HCT116 (cell line): ENCODE measurements around the gene CADPS. TPM values are rescaled to one million over a fixed set of nuclear protein-coding genes. Genes with fewer than 3 reads are reported as not detected.

Experiments used
- ATAC-seq: fragments of 200-7000 bp; cut with Tn5 transposase; 2 replicates; pipeline ENCODE4 v1.9.1; 2020; ENCODE audit warnings: mild to moderate bottlenecking, moderate library complexity
- BruUV-seq: library from RNA; stranded (reverse); fragments of 400-500 nt; replicated peaks from 2 replicates; lab custom pipeline; 2021; lab: Mats Ljungman, UMichigan
- CTCF ChIA-PET: fragments of 300-600 bp; sonication (Branson Sonifier 250); formaldehyde crosslinking; loops from one replicate; lab custom pipeline; 2021; ENCODE audit warnings: antibody characterized with exemption; lab: Charles Lee
- POLR2A ChIA-PET: fragments of 300-600, 350-600 bp; sonication (Branson Sonifier 250); formaldehyde crosslinking; loops from one replicate; lab custom pipeline; 2021; ENCODE audit warnings: antibody characterized with exemption; lab: Charles Lee
- RAD21 ChIA-PET, 2 experiments: fragments of 300-600 bp; sonication (Branson Sonifier 250); formaldehyde crosslinking; loops; one replicate each; lab custom pipeline; 2023; ENCODE audit warnings: low total read pairs in 2 of 2; ENCODE audit not compliant: uncharacterized antibody in 2 of 2, unreplicated experiment in 2 of 2, low non-redundant PET in 1 of 2; lab: Charles Lee
- DNase-seq: peaks from one replicate; pipeline ENCODE4 v3.0.0-alpha.2; 2010; ENCODE audit warnings: low read depth, low spot score
- H2AFZ ChIP-seq: fragments of 200-600 bp; shearing (Covaris generic), sonication (generic); 2 replicates; pipeline ENCODE4 v1.6.1; 2017; ENCODE audit warnings: low read depth, mixed run types, mixed read lengths, antibody characterized with exemption, low read length; ENCODE audit not compliant: poor library complexity, severe bottlenecking
- H3K27ac ChIP-seq: 2 replicates; pipeline ENCODE4 v1.5.1; 2012; ENCODE audit warnings: low read depth, low read length
- H3K27me3 ChIP-seq: fragments of 200-600 bp; sonication (generic); 2 replicates; pipeline ENCODE4 v1.6.1; 2016; ENCODE audit warnings: mixed run types, low read length, mixed read lengths; ENCODE audit not compliant: insufficient read depth
- H3K36me3 ChIP-seq, 2 experiments: fragments of 200-500 bp in 1 of 2; fragments of 200-600 bp in 1 of 2; sonication (Bioruptor generic) in 1 of 2; sonication (generic) in 1 of 2; 2 replicates each; pipeline versions ENCODE4 v1.5.1 to v1.6.1; 2014 to 2016; ENCODE audit warnings: low read length in 2 of 2, inconsistent platforms in 1 of 2, mixed read lengths in 1 of 2, mixed run types in 1 of 2; ENCODE audit not compliant: insufficient read depth in 2 of 2, control insufficient read depth in 1 of 2
- H3K4me1 ChIP-seq, 2 experiments: fragments of 200-600 bp in 1 of 2; sonication (generic) in 1 of 2; 2 replicates each; pipeline versions ENCODE4 v1.5.1 to v1.6.1; 2012 to 2017; ENCODE audit warnings: low read length in 2 of 2, inconsistent platforms in 1 of 2, mild to moderate bottlenecking in 1 of 2, mixed read lengths in 1 of 2, mixed run types in 1 of 2, moderate library complexity in 1 of 2; ENCODE audit not compliant: insufficient read depth in 2 of 2, control insufficient read depth in 1 of 2
- H3K4me2 ChIP-seq: fragments of 200-600 bp; sonication (generic); 2 replicates; pipeline ENCODE4 v1.6.1; 2017; ENCODE audit warnings: mixed run types, low read length, mixed read lengths
- H3K4me3 ChIP-seq, 2 experiments: fragments of 200-600 bp in 1 of 2; sonication (generic) in 1 of 2; replicated peaks in 1 of 2; 2 replicates each; pipeline ENCODE4 v1.5.1; 2011 to 2016; ENCODE audit warnings: low read length in 2 of 2, control low read depth in 1 of 2, low read depth in 1 of 2, mild to moderate bottlenecking in 1 of 2, mixed read lengths in 1 of 2, mixed run types in 1 of 2
- H3K79me2 ChIP-seq: fragments of 200-600 bp; sonication (generic); 2 replicates; pipeline ENCODE4 v1.6.1; 2017; ENCODE audit warnings: mild to moderate bottlenecking, mixed run types, low read length, moderate library complexity, mixed read lengths; ENCODE audit not compliant: insufficient read depth
- H3K9ac ChIP-seq: fragments of 200-600 bp; sonication (generic); 2 replicates; pipeline ENCODE4 v1.6.1; 2016; ENCODE audit warnings: low read length, mixed read lengths
- H3K9me2 ChIP-seq: fragments of 200-600 bp; sonication (generic), shearing (Covaris generic); 2 replicates; pipeline ENCODE4 v1.6.1; 2017; ENCODE audit warnings: mixed run types, mild to moderate bottlenecking, moderate library complexity; ENCODE audit not compliant: insufficient read depth
- H3K9me3 ChIP-seq, 2 experiments: fragments of 200-500 bp in 1 of 2; fragments of 200-600 bp in 1 of 2; sonication (Bioruptor generic) in 1 of 2; sonication (generic) in 1 of 2; 2 replicates each; pipeline ENCODE4 v1.6.1; 2014 to 2017; ENCODE audit warnings: low read length in 2 of 2, mixed read lengths in 2 of 2, inconsistent platforms in 1 of 2, low read depth in 1 of 2, mild to moderate bottlenecking in 1 of 2, mixed run types in 1 of 2, moderate library complexity in 1 of 2; ENCODE audit not compliant: control insufficient read depth in 1 of 2, insufficient read depth in 1 of 2
- H4K20me1 ChIP-seq: fragments of 200-600 bp; sonication (generic), shearing (Covaris generic); 2 replicates; pipeline ENCODE4 v1.6.1; 2017; ENCODE audit warnings: mixed run types, mild to moderate bottlenecking, moderate library complexity; ENCODE audit not compliant: insufficient read depth
- ATF3 ChIP-seq: IDR thresholded peaks from 2 replicates; pipeline ENCODE4 v1.6.1; 2012
- CBX3 ChIP-seq: IDR thresholded peaks from 2 replicates; pipeline ENCODE4 v1.6.1; 2012; ENCODE audit warnings: low read depth
- EGR1 ChIP-seq: IDR thresholded peaks from 2 replicates; pipeline ENCODE4 v1.6.1; 2012; ENCODE audit warnings: low read depth
- ELF1 ChIP-seq: IDR thresholded peaks from 2 replicates; pipeline ENCODE4 v1.6.1; 2012; ENCODE audit warnings: low read depth, borderline replicate concordance
- EZH2phosphoT487 ChIP-seq: fragments of 200-600 bp; IDR thresholded peaks from 2 replicates; pipeline ENCODE4 v1.6.1; 2018; ENCODE audit warnings: antibody characterized with exemption, borderline replicate concordance
- JUND ChIP-seq: IDR thresholded peaks from 2 replicates; pipeline ENCODE4 v1.6.1; 2012
- POLR2A ChIP-seq: IDR thresholded peaks from 2 replicates; pipeline ENCODE4 v1.7.0; 2011; ENCODE audit warnings: borderline replicate concordance; ENCODE audit not compliant: insufficient read depth, insufficient read length; ENCODE audit errors: extremely low read depth
- POLR2AphosphoS5 ChIP-seq: IDR thresholded peaks from 2 replicates; pipeline ENCODE4 v1.6.1; 2011; ENCODE audit warnings: mild to moderate bottlenecking, low read depth, low read length, moderate library complexity
- RAD21 ChIP-seq: IDR thresholded peaks from 2 replicates; pipeline ENCODE4 v1.6.1; 2012; ENCODE audit warnings: low read depth, mild to moderate bottlenecking
- SP1 ChIP-seq: IDR thresholded peaks from 2 replicates; pipeline ENCODE4 v1.6.1; 2012; ENCODE audit warnings: low read depth
- SRF ChIP-seq: IDR thresholded peaks from 2 replicates; pipeline ENCODE4 v1.6.1; 2012; ENCODE audit warnings: low read depth
- TCF7L2 ChIP-seq: IDR thresholded peaks from 2 replicates; pipeline ENCODE4 v1.7.0; 2011; ENCODE audit warnings: borderline replicate concordance, inconsistent platforms; ENCODE audit not compliant: insufficient read depth, insufficient read length; ENCODE audit errors: extremely low read depth
- YY1 ChIP-seq: IDR thresholded peaks from 2 replicates; pipeline ENCODE4 v1.6.1; 2011; ENCODE audit warnings: low read length, low read depth, moderate library complexity, mild to moderate bottlenecking; ENCODE audit not compliant: insufficient replicate concordance; ENCODE audit errors: extremely low read depth
- ZFX ChIP-seq: fragments of 450-650 bp; IDR thresholded peaks from 2 replicates; pipeline ENCODE4 v1.6.1; 2017
- ZNF274 ChIP-seq: fragments of 200-500 bp; sonication (Bioruptor generic); IDR thresholded peaks from 2 replicates; pipeline ENCODE4 v1.6.1; 2014; ENCODE audit warnings: mild to moderate bottlenecking, low read depth, low read length, inconsistent platforms
- intact Hi-C: fragments of 100-400 bp; cut with micrococcal nuclease; formaldehyde crosslinking; loops from 2 replicates; pipeline ENCODE4 v1.10.0; 2022
- total RNA-seq: library from RNA; stranded (reverse); gene quantifications from one replicate; pipeline ENCODE4 v1.2.1, GENCODE V29; 2021; ENCODE audit not compliant: unreplicated experiment
- TF ChIP-seq, protein P1 (sequence below): IDR thresholded peaks from 2 replicates; pipeline ENCODE4 v1.6.1; 2011; ENCODE audit warnings: mild to moderate bottlenecking, low read length, moderate library complexity; ENCODE audit not compliant: insufficient replicate concordance; ENCODE audit errors: extremely low read depth

The CADPS gene
- total RNA-seq, 1 experiment from 2014 or later: not detected

GRCh38 chr3:62587169-62587568 is 288.0 kb downstream of the CADPS start:
- H3K4me2 ChIP-seq: no peak overlapping the region

GRCh38 chr3:62586356-62586755 is 288.9 kb downstream of the CADPS start:
- ChIA-PET CTCF (no interaction called here), RAD21 (no interaction called here), POLR2A (no interaction called here)
- intact Hi-C loops: no loop called here
- Histone ChIP-seq H3K36me3 (no peaks in the 10 kb centered on the region), H3K27ac (no peak overlapping the region), H4K20me1 (no peaks in the 10 kb centered on the region), H3K79me2 (no peaks in the 10 kb centered on the region), H3K27me3 (0 out of 2 replicates have a peak, but pooled peaks cover 10% of the 10 kb centered on the region), H3K4me2 (no peak overlapping the region), H3K9ac (no peak overlapping the region), H3K4me1 (no peaks in the 10 kb centered on the region), H3K9me3 (no peaks in the 10 kb centered on the region), H2AFZ (no peak overlapping the region), H3K9me2 (no peaks in the 10 kb centered on the region), H3K4me3 (no peak overlapping the region)
- no TSS peak for BruUV-seq
- ATAC-seq: no peak
- no peak for DNase-seq
- no peak for TF ChIP-seq TCF7L2
- TF ChIP-seq CBX3: no peak
- no peak for TF ChIP-seq JUND
- TF ChIP-seq POLR2A: no peak
- TF ChIP-seq YY1: no peak
- TF ChIP-seq RAD21: no peak
- TF ChIP-seq, protein P1, sequence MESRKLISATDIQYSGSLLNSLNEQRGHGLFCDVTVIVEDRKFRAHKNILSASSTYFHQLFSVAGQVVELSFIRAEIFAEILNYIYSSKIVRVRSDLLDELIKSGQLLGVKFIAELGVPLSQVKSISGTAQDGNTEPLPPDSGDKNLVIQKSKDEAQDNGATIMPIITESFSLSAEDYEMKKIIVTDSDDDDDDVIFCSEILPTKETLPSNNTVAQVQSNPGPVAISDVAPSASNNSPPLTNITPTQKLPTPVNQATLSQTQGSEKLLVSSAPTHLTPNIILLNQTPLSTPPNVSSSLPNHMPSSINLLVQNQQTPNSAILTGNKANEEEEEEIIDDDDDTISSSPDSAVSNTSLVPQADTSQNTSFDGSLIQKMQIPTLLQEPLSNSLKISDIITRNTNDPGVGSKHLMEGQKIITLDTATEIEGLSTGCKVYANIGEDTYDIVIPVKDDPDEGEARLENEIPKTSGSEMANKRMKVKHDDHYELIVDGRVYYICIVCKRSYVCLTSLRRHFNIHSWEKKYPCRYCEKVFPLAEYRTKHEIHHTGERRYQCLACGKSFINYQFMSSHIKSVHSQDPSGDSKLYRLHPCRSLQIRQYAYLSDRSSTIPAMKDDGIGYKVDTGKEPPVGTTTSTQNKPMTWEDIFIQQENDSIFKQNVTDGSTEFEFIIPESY: no peak
- no peak for TF ChIP-seq POLR2AphosphoS5
- TF ChIP-seq SRF: no peak
- no peak for TF ChIP-seq EZH2phosphoT487
- TF ChIP-seq SP1: no peak
- no peak for TF ChIP-seq ZNF274

More at GRCh38 chr3:62587169-62587568, 288.0 kb downstream of the CADPS start:
- H4K20me1 ChIP-seq: no peaks in the 10 kb centered on the region
- no peaks in the 10 kb centered on the region for H3K9me3 ChIP-seq
- no peaks in the 10 kb centered on the region for H3K9me2 ChIP-seq
- H3K27me3 ChIP-seq: peaks cover 17% of the 10 kb centered on the region
- BruUV-seq: no TSS peak
- no peak overlapping the region for H3K9ac ChIP-seq
- no peaks in the 10 kb centered on the region for H3K4me1 ChIP-seq
- H2AFZ ChIP-seq: no peak overlapping the region
- no peaks in the 10 kb centered on the region for H3K79me2 ChIP-seq
- H3K27ac ChIP-seq: no peak overlapping the region
- ChIA-PET POLR2A (no interaction called here), RAD21 (no interaction called here), CTCF (no interaction called here)
- DNase-seq (no peak), ATAC-seq (no peak)
- intact Hi-C loops: no loop called here
- H3K36me3 ChIP-seq: no peaks in the 10 kb centered on the region
- H3K4me3 ChIP-seq: no peak overlapping the region
- TF ChIP-seq ZFX: no peak
- TF ChIP-seq ZNF274: no peak
- TF ChIP-seq, protein P1: no peak
- no peak for TF ChIP-seq ATF3
- no peak for TF ChIP-seq EGR1
- TF ChIP-seq ELF1: no peak
- no peak for TF ChIP-seq CBX3
- no peak for TF ChIP-seq EZH2phosphoT487
- no peak for TF ChIP-seq JUND
- no peak for TF ChIP-seq SRF
